Peyer's patch (tissue), 4 donors: ENCODE measurements around the gene TOMM5.

Source experiments
- POLR2A ChIP-seq, 2 donors: fragments of 450-650 bp; IDR thresholded peaks; one replicate each; pipeline ENCODE4 v1.5.1; 2017; ENCODE audit warnings: antibody characterized with exemption in 2 of 2, mild to moderate bottlenecking in 2 of 2, moderate library complexity in 2 of 2
- TF ChIP-seq, protein P1 (sequence below), 6 experiments: fragments of 450-650 bp in 4 of 6; fragments of 200-600 bp in 2 of 6; sonication (generic) in 1 of 6; IDR thresholded peaks; one replicate each; pipeline ENCODE4 v1.5.1; 2017 to 2019; ENCODE audit warnings: antibody characterized with exemption in 6 of 6, mild to moderate bottlenecking in 3 of 6, moderate library complexity in 1 of 6

- TF ChIP-seq, protein P1, sequence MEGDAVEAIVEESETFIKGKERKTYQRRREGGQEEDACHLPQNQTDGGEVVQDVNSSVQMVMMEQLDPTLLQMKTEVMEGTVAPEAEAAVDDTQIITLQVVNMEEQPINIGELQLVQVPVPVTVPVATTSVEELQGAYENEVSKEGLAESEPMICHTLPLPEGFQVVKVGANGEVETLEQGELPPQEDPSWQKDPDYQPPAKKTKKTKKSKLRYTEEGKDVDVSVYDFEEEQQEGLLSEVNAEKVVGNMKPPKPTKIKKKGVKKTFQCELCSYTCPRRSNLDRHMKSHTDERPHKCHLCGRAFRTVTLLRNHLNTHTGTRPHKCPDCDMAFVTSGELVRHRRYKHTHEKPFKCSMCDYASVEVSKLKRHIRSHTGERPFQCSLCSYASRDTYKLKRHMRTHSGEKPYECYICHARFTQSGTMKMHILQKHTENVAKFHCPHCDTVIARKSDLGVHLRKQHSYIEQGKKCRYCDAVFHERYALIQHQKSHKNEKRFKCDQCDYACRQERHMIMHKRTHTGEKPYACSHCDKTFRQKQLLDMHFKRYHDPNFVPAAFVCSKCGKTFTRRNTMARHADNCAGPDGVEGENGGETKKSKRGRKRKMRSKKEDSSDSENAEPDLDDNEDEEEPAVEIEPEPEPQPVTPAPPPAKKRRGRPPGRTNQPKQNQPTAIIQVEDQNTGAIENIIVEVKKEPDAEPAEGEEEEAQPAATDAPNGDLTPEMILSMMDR (IDR thresholded peaks at IDR 0.05), result no peak
- TF ChIP-seq POLR2A (IDR thresholded peaks at IDR 0.05), result no peak
Observed at GRCh38 chr9:37561682-37562081, 30.7 kb downstream of the TOMM5 start.
